OCI-LY7 (cell line): Measurements from ENCODE around the gene NEUROG1. TPM values are rescaled to one million over a fixed set of nuclear protein-coding genes. Genes with fewer than 3 reads are reported as not detected.
A peak's percentile ranks its signal among the peaks of the same experiment; 100 is the strongest.

Source experiments
- BruUV-seq: library from RNA; stranded (reverse); fragments of 400-500 nt; replicated peaks from 2 replicates; lab custom pipeline; 2021; lab: Mats Ljungman, UMichigan
- CTCF ChIA-PET: fragments of 300-600 bp; sonication (Branson Sonifier 250); formaldehyde crosslinking; loops from one replicate; lab custom pipeline; 2022; ENCODE audit warnings: antibody characterized with exemption; ENCODE audit not compliant: unreplicated experiment; lab: Charles Lee
- POLR2A ChIA-PET: fragments of 300-600 bp; sonication (Branson Sonifier 250); formaldehyde crosslinking; loops from one replicate; lab custom pipeline; 2022; ENCODE audit warnings: antibody characterized with exemption; lab: Charles Lee
- DNase-seq: peaks from one replicate; pipeline ENCODE4 v3.0.0-alpha.2; 2015; ENCODE audit warnings: low spot score
- H2AFZ ChIP-seq: fragments of 200-600 bp; sonication (generic), shearing (Covaris generic); 2 replicates; pipeline ENCODE4 v1.6.1; 2014; ENCODE audit warnings: mild to moderate bottlenecking, antibody characterized with exemption, low read length, moderate library complexity
- H3K27ac ChIP-seq: fragments of 200-600 bp; sonication (generic); 2 replicates; pipeline ENCODE4 v1.5.1; 2014; ENCODE audit warnings: mixed run types, low read depth, mild to moderate bottlenecking, moderate library complexity, low read length, inconsistent platforms; ENCODE audit not compliant: poor library complexity, severe bottlenecking
- H3K36me3 ChIP-seq: fragments of 200-600 bp; sonication (generic); 2 replicates; pipeline ENCODE4 v1.6.1; 2014; ENCODE audit warnings: mild to moderate bottlenecking, antibody characterized with exemption, low read length, moderate library complexity, mixed read lengths; ENCODE audit not compliant: insufficient read depth
- H3K4me1 ChIP-seq: fragments of 200-600 bp; sonication (generic); 2 replicates; pipeline ENCODE4 v1.5.1; 2014; ENCODE audit warnings: mild to moderate bottlenecking, low read length; ENCODE audit not compliant: insufficient read depth, poor library complexity, severe bottlenecking
- H3K4me2 ChIP-seq: fragments of 200-600 bp; sonication (generic); 2 replicates; pipeline ENCODE4 v1.6.1; 2014; ENCODE audit warnings: mild to moderate bottlenecking, low read length
- H3K4me3 ChIP-seq: fragments of 200-600 bp; sonication (generic); 2 replicates; pipeline ENCODE4 v1.5.1; 2014; ENCODE audit warnings: mild to moderate bottlenecking, low read depth, low read length; ENCODE audit not compliant: poor library complexity, severe bottlenecking
- H3K79me2 ChIP-seq: fragments of 200-600 bp; sonication (generic); 2 replicates; pipeline ENCODE4 v1.6.1; 2016; ENCODE audit warnings: low read depth, mild to moderate bottlenecking, low read length, moderate library complexity, mixed read lengths; ENCODE audit not compliant: insufficient read depth
- H3K9me2 ChIP-seq: fragments of 200-600 bp; sonication (generic); 2 replicates; pipeline ENCODE4 v1.6.1; 2016; ENCODE audit warnings: mild to moderate bottlenecking, low read length, mixed read lengths; ENCODE audit not compliant: insufficient read depth
- H3K9me3 ChIP-seq: fragments of 200-600 bp; sonication (generic); 2 replicates; pipeline ENCODE4 v1.6.1; 2014; ENCODE audit warnings: mild to moderate bottlenecking, mixed run types, low read length, mixed read lengths
- H4K20me1 ChIP-seq: fragments of 200-600 bp; sonication (generic); 2 replicates; pipeline ENCODE4 v1.6.1; 2014; ENCODE audit warnings: mild to moderate bottlenecking, antibody characterized with exemption, low read length, moderate library complexity, mixed read lengths; ENCODE audit not compliant: insufficient read depth
- CTCF ChIP-seq: fragments of 200-600 bp; sonication (generic); conservative IDR thresholded peaks from 2 replicates; pipeline ENCODE4 v1.5.1; 2014; ENCODE audit warnings: mild to moderate bottlenecking, antibody characterized with exemption, low read length, moderate library complexity, mixed read lengths
- EZH2phosphoT487 ChIP-seq: fragments of 200-600 bp; sonication (generic); IDR thresholded peaks from 2 replicates; pipeline ENCODE4 v1.6.1; 2018; ENCODE audit warnings: low read depth, borderline replicate concordance, mild to moderate bottlenecking, mixed run types, antibody characterized with exemption, low read length, moderate library complexity, mixed read lengths
- intact Hi-C: fragments of 100-400 bp; cut with micrococcal nuclease; formaldehyde crosslinking; loops from one replicate; pipeline ENCODE4 v1.10.0; 2022; ENCODE audit not compliant: unreplicated experiment
- total RNA-seq, 2 experiments: library from RNA; depleted of rRNA in 1 of 2; stranded (reverse); fragments of >200 nt in 1 of 2; shearing (Covaris generic) in 1 of 2; gene quantifications; 2 replicates each; pipeline ENCODE4 v1.2.3, GENCODE V29; 2014 to 2022

Gene NEUROG1
- total RNA-seq, 2 experiments from 2014 or later, result not detected

- ChIA-PET CTCF (interaction anchor here (0.6 to 1.1 kb wide), 3 partner anchors 8 to 1250 kb away, joined by 3 to 4 read pairs (median 3); no protein-coding TSS in a partner anchor), POLR2A (no interaction called here)
Observed at GRCh38 chr5:135560858-135561257, 25.1 kb upstream of the NEUROG1 start.

DNA sequence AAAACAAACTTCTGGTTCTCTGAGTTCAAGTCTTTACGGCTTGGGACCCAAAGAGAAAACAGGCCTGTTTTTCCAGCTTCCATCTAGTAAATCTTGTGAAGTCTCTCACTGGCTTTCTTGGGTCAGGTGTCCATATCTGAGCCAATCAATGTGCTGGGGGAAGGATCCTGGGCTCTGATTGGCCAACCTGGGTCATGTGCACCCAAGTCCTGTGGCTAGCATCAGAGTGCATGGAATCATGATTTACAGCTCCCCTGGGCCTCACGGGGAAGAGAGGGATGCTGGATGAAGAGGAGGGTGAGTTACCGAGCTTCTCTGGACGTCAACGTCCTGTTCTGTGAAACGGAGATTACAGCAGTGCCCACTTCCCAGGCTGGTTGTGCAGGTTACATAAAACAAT, 23.6 kb upstream of the NEUROG1 start:
- no peak for DNase-seq
- H3K36me3 ChIP-seq, result no peaks in the 10 kb centered on the region
- ChIA-PET POLR2A (no interaction called here), CTCF (no interaction called here)
- no peaks in the 10 kb centered on the region for H3K9me3 ChIP-seq
- no peaks in the 10 kb centered on the region for H4K20me1 ChIP-seq
- H2AFZ ChIP-seq, result 0 out of 2 replicates have a peak overlapping the region, but pooled peaks have one; percentile 19
- no peaks in the 10 kb centered on the region for H3K9me2 ChIP-seq
- H3K79me2 ChIP-seq, result no peaks in the 10 kb centered on the region
- intact Hi-C loops, result no loop called here
- H3K4me1 ChIP-seq, result no peaks in the 10 kb centered on the region
- BruUV-seq, result no TSS peak
- H3K4me2 ChIP-seq, result no peak overlapping the region
- no peak for TF ChIP-seq EZH2phosphoT487
- no peak for TF ChIP-seq CTCF
- H3K27ac ChIP-seq, result no peak overlapping the region
- H3K4me3 ChIP-seq, result no peak overlapping the region

More at GRCh38 chr5:135560858-135561257, 25.1 kb upstream of the NEUROG1 start:
- H3K4me2 ChIP-seq, result no peak overlapping the region
- intact Hi-C loops, result loop anchor here (1.0 kb wide), 1 partner anchor 269 kb away; no protein-coding TSS in a partner anchor
- no peaks in the 10 kb centered on the region for H3K79me2 ChIP-seq
- TF ChIP-seq EZH2phosphoT487, result no peak
- peak; percentile 85 for TF ChIP-seq CTCF
- no TSS peak for BruUV-seq
- H2AFZ ChIP-seq, result peak overlapping the region; percentile 33; the same call in 1 of the 2 replicates
- H3K9me2 ChIP-seq, result no peaks in the 10 kb centered on the region
- no peaks in the 10 kb centered on the region for H3K9me3 ChIP-seq
- H4K20me1 ChIP-seq, result no peaks in the 10 kb centered on the region
- H3K27ac ChIP-seq, result no peak overlapping the region
- peak; percentile 79 for DNase-seq
- H3K4me1 ChIP-seq, result no peaks in the 10 kb centered on the region
- H3K36me3 ChIP-seq, result no peaks in the 10 kb centered on the region
- H3K4me3 ChIP-seq, result no peak overlapping the region

- Histone ChIP-seq H3K9me2 (no peaks in the 10 kb centered on the region), H3K27ac (no peak overlapping the region), H4K20me1 (no peaks in the 10 kb centered on the region), H3K4me1 (no peaks in the 10 kb centered on the region), H2AFZ (no peak overlapping the region), H3K4me2 (no peak overlapping the region), H3K9me3 (no peaks in the 10 kb centered on the region), H3K36me3 (no peaks in the 10 kb centered on the region), H3K79me2 (no peaks in the 10 kb centered on the region), H3K4me3 (no peak overlapping the region)
- BruUV-seq, result no TSS peak
- intact Hi-C loops, result no loop called here
- no peak for DNase-seq
- ChIA-PET POLR2A (no interaction called here), CTCF (no interaction called here)
- no peak for TF ChIP-seq EZH2phosphoT487
- no peak for TF ChIP-seq CTCF
Observed at GRCh38 chr5:135557076-135557838, 21.5 kb upstream of the NEUROG1 start.
